ENCODE data around the gene CLIP2.

Gene CLIP2

GRCh38 chr7:74282748-74283459, 6.3 kb upstream of the CLIP2 start:
- Histone ChIP-seq H3K4me1 (ENCODE audit: insufficient read depth, poor library complexity, severe bottlenecking) (peaks cover 11% of the 10 kb centered on the region), H3K27ac (ENCODE audit: poor library complexity, severe bottlenecking) (no peak overlapping the region)
- no peak for ATAC-seq (ENCODE audit: low read depth)

GRCh38 chr7:74283858-74284447, 5.3 kb upstream of the CLIP2 start:
- DNase-seq (ENCODE audit: low spot score) (no peak), ATAC-seq (ENCODE audit: low read depth) (no peak)
- Histone ChIP-seq H3K36me3 (ENCODE audit: low read depth) (no peaks in the 10 kb centered on the region), H3K9me3 (ENCODE audit: severe bottlenecking) (no peaks in the 10 kb centered on the region), H3K4me1 (ENCODE audit: insufficient read depth, poor library complexity, severe bottlenecking) (peaks cover 11% of the 10 kb centered on the region), H3K27ac (ENCODE audit: poor library complexity, severe bottlenecking) (no peak overlapping the region), H3K27me3 (ENCODE audit: insufficient read depth, poor library complexity, severe bottlenecking) (no peaks in the 10 kb centered on the region), H3K4me3 (ENCODE audit: severe bottlenecking) (no peak overlapping the region)
- no peak for TF ChIP-seq CTCF (IDR thresholded peaks at IDR 0.05; ENCODE audit: poor library complexity, severe bottlenecking)

More at GRCh38 chr7:74282748-74283459, 6.3 kb upstream of the CLIP2 start:
- Histone ChIP-seq H3K27me3 (ENCODE audit: insufficient read depth, poor library complexity, severe bottlenecking) (no peaks in the 10 kb centered on the region), H3K9me3 (ENCODE audit: severe bottlenecking) (no peaks in the 10 kb centered on the region), H3K36me3 (ENCODE audit: low read depth) (no peaks in the 10 kb centered on the region), H3K4me3 (ENCODE audit: severe bottlenecking) (no peak overlapping the region)
- DNase-seq (ENCODE audit: low spot score) = no peak
- TF ChIP-seq CTCF (IDR thresholded peaks at IDR 0.05; ENCODE audit: poor library complexity, severe bottlenecking) = no peak

GRCh38 chr7:74284781-74285259, 4.4 kb upstream of the CLIP2 start:
- DNase-seq (ENCODE audit: low spot score) (no peak), ATAC-seq (ENCODE audit: low read depth) (no peak)
- no peak for TF ChIP-seq CTCF (IDR thresholded peaks at IDR 0.05; ENCODE audit: poor library complexity, severe bottlenecking)
- H3K27ac ChIP-seq (ENCODE audit: poor library complexity, severe bottlenecking) = no peak overlapping the region
- H3K4me3 ChIP-seq (ENCODE audit: severe bottlenecking) = no peak overlapping the region
- peaks cover 5% of the 10 kb centered on the region for H3K4me1 ChIP-seq (ENCODE audit: insufficient read depth, poor library complexity, severe bottlenecking)
- no peaks in the 10 kb centered on the region for H3K27me3 ChIP-seq (ENCODE audit: insufficient read depth, poor library complexity, severe bottlenecking)
- no peaks in the 10 kb centered on the region for H3K9me3 ChIP-seq (ENCODE audit: severe bottlenecking)
- H3K36me3 ChIP-seq (ENCODE audit: low read depth) = no peaks in the 10 kb centered on the region

- Histone ChIP-seq H3K9me3 (ENCODE audit: severe bottlenecking) (no peaks in the 10 kb centered on the region), H3K36me3 (ENCODE audit: low read depth) (no peaks in the 10 kb centered on the region), H3K4me3 (ENCODE audit: severe bottlenecking) (no peak overlapping the region), H3K4me1 (ENCODE audit: insufficient read depth, poor library complexity, severe bottlenecking) (no peaks in the 10 kb centered on the region), H3K27ac (ENCODE audit: poor library complexity, severe bottlenecking) (no peak overlapping the region), H3K27me3 (ENCODE audit: insufficient read depth, poor library complexity, severe bottlenecking) (no peaks in the 10 kb centered on the region)
- no peak for TF ChIP-seq CTCF (IDR thresholded peaks at IDR 0.05; ENCODE audit: poor library complexity, severe bottlenecking)
- ATAC-seq (ENCODE audit: low read depth) (no peak), DNase-seq (ENCODE audit: low spot score) (no peak)
Measured at GRCh38 chr7:74286131-74286530, 3.1 kb upstream of the CLIP2 start.

All from RWPE2 (cell line).